ENCODE results near the gene UFM1.

UFM1 gene

DNA sequence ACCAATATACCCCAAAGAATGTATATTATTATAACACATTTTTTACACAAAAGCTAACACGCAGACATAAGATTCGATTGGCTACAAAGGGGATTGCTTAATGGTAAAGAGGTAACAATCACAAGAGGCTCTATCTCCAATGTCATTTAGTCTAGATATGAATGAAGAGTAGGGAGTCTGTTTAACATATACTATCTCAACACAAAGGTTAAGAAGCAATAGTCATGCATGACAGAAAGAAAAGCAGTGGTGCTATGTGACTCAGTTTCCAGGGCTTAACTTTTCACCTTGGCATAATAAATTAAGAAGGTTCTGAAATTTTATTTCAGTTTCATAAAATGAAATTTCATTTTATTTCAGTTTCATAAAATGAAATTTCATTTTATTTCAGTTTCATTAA, 33.3 kb downstream of the UFM1 start:
- peaks cover 5% of the 10 kb centered on the region for H3K27me3 Mint-ChIP-seq
- no peak for DNase-seq
- no peaks in the 10 kb centered on the region for H3K36me3 Mint-ChIP-seq (ENCODE audit: low read depth)
- H3K4me3 Mint-ChIP-seq = no peak overlapping the region
- peaks cover 2% of the 10 kb centered on the region for H3K4me1 Mint-ChIP-seq
- H3K27ac Mint-ChIP-seq = no peak overlapping the region
- no peak for ATAC-seq
- H3K9me3 Mint-ChIP-seq = no peaks in the 10 kb centered on the region

DNA sequence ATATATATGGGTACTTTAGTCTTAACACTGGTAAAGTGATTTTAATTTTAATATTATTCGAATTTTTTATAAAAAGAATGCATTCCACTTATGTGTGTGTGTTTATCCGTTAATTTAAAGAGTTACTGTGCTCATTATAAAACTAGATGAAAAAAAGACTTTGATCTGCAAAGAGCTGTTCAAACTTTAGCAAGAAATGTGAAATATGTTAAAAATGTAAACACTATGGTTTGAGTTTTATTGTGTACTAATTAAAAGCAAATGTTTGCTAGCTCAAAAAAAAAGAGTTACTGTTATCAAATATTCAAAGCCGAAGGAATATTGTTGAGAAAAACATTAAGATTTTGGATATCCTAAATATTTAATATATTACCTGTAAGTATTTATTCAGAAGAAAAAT, 34.5 kb downstream of the UFM1 start:
- no peak for ATAC-seq
- H3K36me3 Mint-ChIP-seq (ENCODE audit: low read depth) = no peaks in the 10 kb centered on the region

DNA sequence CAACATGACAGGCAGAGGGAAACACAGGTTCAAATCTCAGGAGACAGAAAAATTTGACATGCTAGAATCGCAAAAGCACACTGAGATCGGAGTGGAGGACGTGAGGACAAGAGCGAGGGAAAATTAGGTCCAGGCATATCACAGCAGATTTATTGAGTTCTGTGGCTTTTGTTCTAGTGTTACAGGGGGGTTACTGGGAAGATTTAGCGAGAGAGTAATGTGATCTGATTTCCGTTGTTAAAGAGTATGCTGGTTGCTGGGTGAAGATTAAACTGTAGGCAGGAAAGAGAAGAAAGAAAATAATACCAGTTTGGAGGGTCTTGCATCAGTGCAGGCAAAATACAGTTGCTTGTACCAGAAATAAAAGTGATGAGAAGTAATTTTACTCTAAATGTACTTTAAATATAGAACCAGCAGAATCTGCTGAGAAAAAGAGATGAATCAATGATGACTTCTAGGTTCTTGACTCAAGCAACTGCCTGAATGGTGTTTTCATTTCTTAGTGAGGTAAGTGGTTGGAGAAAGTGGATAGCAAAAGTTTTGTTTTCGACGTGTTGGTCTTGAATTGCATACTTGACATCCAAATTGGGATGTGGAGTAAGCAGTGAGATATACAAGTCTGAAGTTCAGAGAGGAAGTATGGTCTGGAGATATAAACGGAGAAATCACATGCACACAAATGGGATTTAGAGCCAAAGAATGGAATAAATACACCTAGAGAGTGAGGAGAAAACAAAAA, 35.7 kb downstream of the UFM1 start:
- DNase-seq = no peak
- peaks cover 2% of the 10 kb centered on the region for H3K4me1 Mint-ChIP-seq
- H3K9me3 Mint-ChIP-seq = no peaks in the 10 kb centered on the region
- H3K27ac Mint-ChIP-seq = no peak overlapping the region
- H3K36me3 Mint-ChIP-seq (ENCODE audit: low read depth) = no peaks in the 10 kb centered on the region
- no peak for ATAC-seq
- H3K27me3 Mint-ChIP-seq = peaks cover 11% of the 10 kb centered on the region
- H3K4me3 Mint-ChIP-seq = no peak overlapping the region

More for the DNA sequence above, 34.5 kb downstream of the UFM1 start:
- H3K27me3 Mint-ChIP-seq = peaks cover 7% of the 10 kb centered on the region
- H3K27ac Mint-ChIP-seq = no peak overlapping the region
- no peaks in the 10 kb centered on the region for H3K9me3 Mint-ChIP-seq
- no peak for DNase-seq
- H3K4me1 Mint-ChIP-seq = peaks cover 2% of the 10 kb centered on the region
- H3K4me3 Mint-ChIP-seq = no peak overlapping the region

DNA sequence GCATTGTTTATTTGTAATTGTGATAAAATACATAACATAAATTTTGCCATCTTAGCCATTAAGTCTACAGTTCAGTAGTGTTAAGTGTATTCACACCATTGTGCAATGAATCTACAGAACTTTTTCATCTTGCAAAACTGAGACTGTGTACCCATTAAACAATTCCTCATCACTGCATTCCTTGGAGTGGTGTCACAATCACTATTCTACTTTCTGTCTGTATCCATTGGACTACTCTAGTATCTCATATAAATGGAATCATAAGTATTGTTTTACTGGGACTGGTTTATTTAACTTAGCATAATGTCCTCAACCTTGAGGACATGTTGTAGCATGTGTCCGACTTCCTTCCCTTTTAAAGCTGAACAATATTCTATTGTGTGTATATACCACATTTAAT, 36.8 kb downstream of the UFM1 start:
- DNase-seq = no peak
- Mint-ChIP-seq H3K4me3 (no peak overlapping the region), H3K27me3 (peaks cover 18% of the 10 kb centered on the region), H3K36me3 (ENCODE audit: low read depth) (no peaks in the 10 kb centered on the region), H3K27ac (no peak overlapping the region), H3K9me3 (peaks cover 7% of the 10 kb centered on the region), H3K4me1 (peaks cover 2% of the 10 kb centered on the region)
- no peak for ATAC-seq

DNA sequence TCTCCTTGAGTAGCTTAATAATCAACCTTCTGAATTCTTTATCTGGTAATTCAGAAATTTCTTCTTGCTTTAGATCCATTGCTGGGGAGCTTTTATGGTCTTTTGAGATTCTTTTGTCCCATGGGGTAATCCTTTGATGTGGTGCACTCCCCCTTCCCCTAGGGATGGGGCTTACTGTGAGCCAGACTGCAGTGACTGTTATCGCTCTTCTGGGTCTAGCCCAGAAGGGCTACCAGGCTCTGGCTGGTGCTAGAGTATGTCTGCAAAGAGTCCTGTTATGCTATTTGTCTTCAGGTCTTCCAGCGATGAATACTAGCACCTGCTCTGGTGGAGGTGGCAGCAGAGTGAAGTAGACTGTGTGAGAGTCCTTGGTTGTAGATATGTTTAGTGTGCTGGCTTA, 41.7 kb downstream of the UFM1 start:
- H3K9me3 Mint-ChIP-seq = peaks cover 7% of the 10 kb centered on the region
- H3K4me1 Mint-ChIP-seq = no peaks in the 10 kb centered on the region
- H3K27me3 Mint-ChIP-seq = peaks cover 15% of the 10 kb centered on the region
- H3K27ac Mint-ChIP-seq = no peak overlapping the region
- DNase-seq (no peak), ATAC-seq (no peak)
- no peak overlapping the region for H3K4me3 Mint-ChIP-seq
- H3K36me3 Mint-ChIP-seq (ENCODE audit: low read depth) = no peaks in the 10 kb centered on the region

DNA sequence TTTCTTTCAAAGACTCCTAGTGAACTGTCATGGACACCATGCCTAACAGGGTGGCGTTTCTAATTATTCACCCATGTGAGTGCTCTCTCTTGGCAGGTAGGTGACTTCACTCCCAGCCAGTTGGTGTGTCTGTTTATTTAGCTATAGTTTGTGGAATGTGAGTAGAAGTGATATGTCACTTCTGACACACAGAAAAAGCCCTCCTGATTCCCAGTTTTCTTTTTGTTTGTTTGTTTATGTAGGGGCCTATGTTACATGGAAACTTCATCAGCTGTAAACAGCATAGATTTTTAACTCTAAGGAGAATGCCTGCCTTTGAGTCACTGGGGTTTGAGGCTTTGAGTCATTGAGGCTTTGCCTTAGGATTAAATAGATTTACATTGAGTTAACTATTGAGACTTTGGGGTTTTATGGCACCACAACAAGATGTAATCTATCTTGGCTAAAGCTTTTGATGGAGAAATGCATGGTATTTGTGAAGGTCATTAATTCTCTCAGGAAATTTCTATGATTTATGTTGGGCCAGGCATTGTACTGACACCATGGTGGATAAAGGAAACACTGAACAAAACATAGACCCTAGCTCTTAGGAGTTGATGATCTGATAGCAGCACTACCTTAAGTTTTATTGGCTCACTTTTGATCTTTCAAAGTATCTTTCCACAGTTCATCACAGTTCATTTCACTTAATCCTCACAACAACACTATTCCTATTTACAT, 45.3 kb downstream of the UFM1 start:
- H3K4me1 Mint-ChIP-seq = peaks cover 3% of the 10 kb centered on the region
- DNase-seq (no peak), ATAC-seq (no peak)
- H3K36me3 Mint-ChIP-seq (ENCODE audit: low read depth) = no peaks in the 10 kb centered on the region
- H3K27ac Mint-ChIP-seq = no peak overlapping the region
- H3K27me3 Mint-ChIP-seq = peaks cover 11% of the 10 kb centered on the region
- peaks cover 7% of the 10 kb centered on the region for H3K9me3 Mint-ChIP-seq
- H3K4me3 Mint-ChIP-seq = no peak overlapping the region

DNA sequence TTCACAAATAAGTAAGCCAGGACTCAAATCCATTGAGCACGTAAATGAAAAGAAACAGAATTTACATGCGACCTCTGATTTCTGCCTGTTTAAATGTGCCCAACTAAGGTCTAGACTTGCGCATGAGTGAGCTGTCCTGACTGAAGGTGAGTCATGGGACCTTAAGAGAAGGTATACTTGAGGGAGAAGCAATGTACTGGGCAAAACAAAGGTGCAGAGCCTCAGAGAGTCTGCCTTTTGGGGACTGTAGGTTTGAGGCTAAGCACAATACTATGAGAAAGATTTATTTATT, 45.8 kb downstream of the UFM1 start:
- Mint-ChIP-seq H3K4me3 (no peak overlapping the region), H3K27ac (no peak overlapping the region), H3K4me1 (peaks cover 3% of the 10 kb centered on the region), H3K9me3 (peaks cover 7% of the 10 kb centered on the region), H3K36me3 (ENCODE audit: low read depth) (no peaks in the 10 kb centered on the region), H3K27me3 (peaks cover 6% of the 10 kb centered on the region)
- no peak for DNase-seq
- ATAC-seq = no peak

DNA sequence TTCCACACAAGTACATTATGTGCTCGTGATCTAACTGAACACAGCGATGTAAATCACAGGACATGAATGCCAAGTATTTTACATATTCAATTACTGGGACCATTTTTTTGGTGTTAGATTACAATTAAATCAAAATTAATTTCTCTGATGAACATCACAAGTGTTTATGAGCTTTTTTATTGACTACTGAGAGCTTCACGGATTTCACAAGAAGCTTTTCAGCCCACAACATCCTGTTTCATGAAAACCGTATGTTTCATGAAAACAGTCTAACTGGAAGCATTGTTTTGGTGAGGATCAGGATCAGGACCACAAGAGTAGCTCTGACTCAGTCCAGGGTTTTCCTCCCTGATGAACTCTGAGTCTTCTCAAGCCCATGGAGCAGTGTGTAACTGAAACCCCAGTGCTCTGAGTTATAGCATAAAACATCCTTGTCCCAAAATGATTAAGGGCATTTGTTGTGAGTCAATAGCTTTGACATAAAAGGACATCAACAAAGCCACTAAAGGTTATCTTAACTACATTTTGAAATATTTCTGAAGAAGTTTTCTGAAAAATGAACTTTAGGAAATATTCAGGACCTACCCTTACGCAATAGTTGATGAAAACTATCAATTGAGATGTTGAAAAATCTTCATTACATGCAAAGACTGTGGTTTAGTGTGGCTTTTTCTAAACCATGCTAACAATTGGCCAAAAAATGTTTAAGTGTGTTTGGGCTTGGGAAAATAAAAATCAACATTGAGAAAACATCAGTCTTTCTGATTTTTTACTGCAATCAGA, 49.3 kb downstream of the UFM1 start:
- H3K27ac Mint-ChIP-seq = no peak overlapping the region
- peaks cover 3% of the 10 kb centered on the region for H3K4me1 Mint-ChIP-seq
- no peak for DNase-seq
- H3K36me3 Mint-ChIP-seq (ENCODE audit: low read depth) = no peaks in the 10 kb centered on the region
- peak; percentile 46 for ATAC-seq
- H3K27me3 Mint-ChIP-seq = no peaks in the 10 kb centered on the region
- H3K4me3 Mint-ChIP-seq = no peak overlapping the region
- no peaks in the 10 kb centered on the region for H3K9me3 Mint-ChIP-seq

DNA sequence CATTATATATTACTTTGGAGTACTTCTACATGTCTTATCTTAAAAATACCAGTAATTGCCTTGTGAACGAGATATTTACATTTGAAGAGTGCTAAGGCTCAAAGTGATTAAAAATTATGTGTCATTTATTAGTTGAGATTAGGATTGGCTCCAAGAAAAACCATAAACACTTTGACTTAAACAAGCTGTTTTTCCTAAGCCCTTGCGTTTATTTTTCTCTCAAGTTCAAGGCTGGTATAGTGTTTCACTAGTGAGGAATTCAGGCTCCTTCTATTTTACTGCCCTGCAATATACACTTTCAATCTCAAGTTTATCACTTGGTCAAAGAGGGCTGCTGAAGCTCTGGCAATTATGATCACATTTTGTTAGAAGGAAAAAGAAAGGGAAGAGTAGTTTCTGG, 49.9 kb downstream of the UFM1 start:
- Mint-ChIP-seq H3K36me3 (ENCODE audit: low read depth) (no peaks in the 10 kb centered on the region), H3K4me3 (no peak overlapping the region), H3K9me3 (no peaks in the 10 kb centered on the region), H3K27ac (no peak overlapping the region), H3K27me3 (no peaks in the 10 kb centered on the region), H3K4me1 (peaks cover 3% of the 10 kb centered on the region)
- DNase-seq (no peak), ATAC-seq (no peak)

DNA sequence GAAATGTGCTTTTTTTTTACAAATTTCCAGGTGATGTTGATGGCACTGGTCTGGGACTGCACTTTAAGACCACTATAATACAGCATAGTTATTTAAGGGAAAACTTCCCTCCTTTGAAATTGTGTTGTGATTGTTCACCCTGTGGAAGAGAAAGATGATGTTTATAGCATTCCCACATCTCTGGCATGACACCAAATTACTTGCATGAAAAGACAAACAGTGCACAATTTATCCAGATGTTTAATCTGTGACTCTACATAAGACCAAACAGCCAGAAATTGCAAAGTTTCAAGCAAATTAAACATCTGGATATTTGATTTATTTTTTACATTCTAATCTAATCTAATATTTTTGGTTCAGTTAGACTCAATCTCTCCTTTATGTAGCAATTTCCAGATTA, 51.6 kb downstream of the UFM1 start:
- H3K9me3 Mint-ChIP-seq = no peaks in the 10 kb centered on the region
- ATAC-seq (no peak), DNase-seq (no peak)
- H3K4me1 Mint-ChIP-seq = peaks cover 3% of the 10 kb centered on the region
- no peaks in the 10 kb centered on the region for H3K27me3 Mint-ChIP-seq
- no peaks in the 10 kb centered on the region for H3K36me3 Mint-ChIP-seq (ENCODE audit: low read depth)
- no peak overlapping the region for H3K4me3 Mint-ChIP-seq
- no peak overlapping the region for H3K27ac Mint-ChIP-seq

DNA sequence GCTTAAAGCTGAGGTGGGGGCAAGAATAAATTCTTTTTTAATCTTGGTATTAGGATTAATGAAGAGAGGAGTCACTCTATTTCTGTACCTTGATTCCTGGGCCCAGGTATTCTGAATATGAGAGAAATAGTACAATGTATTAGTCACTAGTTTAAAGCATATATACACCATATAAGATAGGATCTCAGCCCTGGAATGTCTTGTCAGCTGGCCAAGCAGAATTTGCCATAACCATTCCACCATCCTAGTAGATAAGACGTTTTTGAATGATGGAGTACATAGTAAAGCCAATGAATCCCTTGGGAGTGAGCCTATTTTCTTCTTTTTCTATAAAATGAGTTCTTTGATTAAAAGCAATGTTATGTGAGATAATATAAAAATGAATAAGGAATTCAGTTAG, 55.6 kb downstream of the UFM1 start:
- DNase-seq = no peak

DNA sequence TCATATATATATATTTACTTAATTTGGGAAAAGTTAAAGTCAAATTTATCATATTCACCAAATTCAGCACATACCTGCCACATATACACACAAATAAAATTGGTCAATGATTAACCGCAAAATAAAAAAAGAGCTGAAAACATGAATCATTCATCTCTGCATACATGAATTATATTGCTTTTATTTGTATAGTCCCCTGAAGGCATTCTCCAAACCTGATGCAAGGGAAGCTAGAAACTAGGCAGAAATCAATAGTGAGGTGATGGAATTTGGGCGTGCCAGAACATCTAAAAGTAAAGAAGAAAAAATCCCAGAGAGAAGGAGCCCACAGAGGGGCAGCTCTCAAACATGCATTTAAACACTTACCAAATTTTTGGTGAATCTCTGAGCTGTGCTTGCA, 60.1 kb downstream of the UFM1 start:
- Mint-ChIP-seq H3K9me3 (no peaks in the 10 kb centered on the region), H3K27ac (no peak overlapping the region), H3K4me1 (no peaks in the 10 kb centered on the region), H3K4me3 (no peak overlapping the region), H3K27me3 (no peaks in the 10 kb centered on the region), H3K36me3 (ENCODE audit: low read depth) (no peaks in the 10 kb centered on the region)
- ATAC-seq (no peak), DNase-seq (no peak)

More for the DNA sequence above, 55.6 kb downstream of the UFM1 start:
- H3K36me3 Mint-ChIP-seq (ENCODE audit: low read depth) = no peaks in the 10 kb centered on the region
- H3K4me1 Mint-ChIP-seq = no peaks in the 10 kb centered on the region
- H3K27me3 Mint-ChIP-seq = no peaks in the 10 kb centered on the region
- no peaks in the 10 kb centered on the region for H3K9me3 Mint-ChIP-seq
- ATAC-seq = no peak
- no peak overlapping the region for H3K4me3 Mint-ChIP-seq
- H3K27ac Mint-ChIP-seq = no peak overlapping the region

DNA sequence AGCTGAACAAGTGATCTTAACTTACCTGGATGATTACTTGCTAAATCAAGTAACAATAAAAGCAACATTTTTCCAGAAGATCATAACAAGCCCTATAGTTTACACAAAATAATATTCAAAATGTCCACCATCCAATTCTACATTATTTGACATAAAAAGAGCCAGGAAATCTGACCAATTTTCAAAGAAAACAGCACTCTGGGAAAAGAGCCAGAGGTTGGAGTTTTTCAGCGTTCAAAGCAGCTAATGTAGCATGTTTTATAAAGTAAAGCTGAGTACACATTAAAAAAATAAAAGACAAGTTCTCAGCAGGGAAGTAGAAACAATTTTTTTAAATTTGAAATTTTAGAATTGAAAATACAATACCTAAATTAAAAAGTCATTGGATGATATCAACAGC, 62.6 kb downstream of the UFM1 start:
- DNase-seq (no peak), ATAC-seq (no peak)
- Mint-ChIP-seq H3K4me3 (no peak overlapping the region), H3K36me3 (ENCODE audit: low read depth) (no peaks in the 10 kb centered on the region), H3K27ac (no peak overlapping the region), H3K9me3 (no peaks in the 10 kb centered on the region), H3K4me1 (peaks cover 6% of the 10 kb centered on the region), H3K27me3 (no peaks in the 10 kb centered on the region)
